PC-9 (cell line): ENCODE measurements around the gene FAM241B.

Experiments
- EZH2 ChIP-seq: fragments of 200-600 bp; sonication (generic); IDR thresholded peaks from 2 replicates; pipeline ENCODE4 v1.8.0; 2017; ENCODE audit warnings: antibody characterized with exemption, low read depth
- TF ChIP-seq, protein P1 (sequence below): fragments of 200-600 bp; sonication (generic); conservative IDR thresholded peaks from 2 replicates; pipeline ENCODE4 v1.6.1; 2017; ENCODE audit warnings: mixed run types, antibody characterized with exemption, mild to moderate bottlenecking, moderate library complexity

DNA sequence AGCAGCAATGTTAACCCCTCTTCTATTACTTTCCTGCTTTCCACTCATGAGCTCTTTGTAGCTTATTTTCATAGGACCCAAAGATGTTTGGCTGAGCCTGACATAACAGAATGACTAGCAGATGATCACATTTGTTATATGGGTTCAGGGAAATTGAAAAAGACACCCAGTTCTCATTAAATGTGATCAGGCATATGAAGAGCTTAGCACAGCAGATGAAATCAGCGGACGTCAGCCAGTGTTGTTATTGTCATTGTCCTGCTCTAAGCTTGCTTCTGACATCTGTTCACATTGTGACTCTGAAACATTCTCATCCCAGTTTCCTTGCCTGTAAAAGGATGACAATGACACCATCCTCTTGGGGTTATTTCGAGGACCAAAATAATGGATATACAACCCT lies 43.5 kb downstream of the FAM241B start:
- TF ChIP-seq, protein P1, sequence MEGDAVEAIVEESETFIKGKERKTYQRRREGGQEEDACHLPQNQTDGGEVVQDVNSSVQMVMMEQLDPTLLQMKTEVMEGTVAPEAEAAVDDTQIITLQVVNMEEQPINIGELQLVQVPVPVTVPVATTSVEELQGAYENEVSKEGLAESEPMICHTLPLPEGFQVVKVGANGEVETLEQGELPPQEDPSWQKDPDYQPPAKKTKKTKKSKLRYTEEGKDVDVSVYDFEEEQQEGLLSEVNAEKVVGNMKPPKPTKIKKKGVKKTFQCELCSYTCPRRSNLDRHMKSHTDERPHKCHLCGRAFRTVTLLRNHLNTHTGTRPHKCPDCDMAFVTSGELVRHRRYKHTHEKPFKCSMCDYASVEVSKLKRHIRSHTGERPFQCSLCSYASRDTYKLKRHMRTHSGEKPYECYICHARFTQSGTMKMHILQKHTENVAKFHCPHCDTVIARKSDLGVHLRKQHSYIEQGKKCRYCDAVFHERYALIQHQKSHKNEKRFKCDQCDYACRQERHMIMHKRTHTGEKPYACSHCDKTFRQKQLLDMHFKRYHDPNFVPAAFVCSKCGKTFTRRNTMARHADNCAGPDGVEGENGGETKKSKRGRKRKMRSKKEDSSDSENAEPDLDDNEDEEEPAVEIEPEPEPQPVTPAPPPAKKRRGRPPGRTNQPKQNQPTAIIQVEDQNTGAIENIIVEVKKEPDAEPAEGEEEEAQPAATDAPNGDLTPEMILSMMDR = no peak
- TF ChIP-seq EZH2 = no peak
